Lung microvascular endothelial cell (primary cell): ENCODE measurements around the gene KIF25. TPM values are rescaled to one million over a fixed set of nuclear protein-coding genes. Genes with fewer than 3 reads are reported as not detected.
"Not testable (repeated sequence)": the region's sequence is repeated elsewhere in the genome, so short reads cannot be mapped to it uniquely, and the experiment has no call there.

Experiments used
- DNase-seq, 2 donors: peaks; one replicate each; pipeline versions ENCODE4 v3.0.0 to v3.0.0-alpha.2; 2010; ENCODE audit warnings: low read depth in 2 of 2
- total RNA-seq: library from RNA; depleted of rRNA; stranded (reverse); fragments of >200 nt; gene quantifications from 2 replicates; pipeline ENCODE4 v1.2.1, GENCODE V29; 2014

Gene KIF25
- total RNA-seq, 1 donor from 2014 or later: not detected

GRCh38 chr6:167975458-167975857 is 22.0 kb upstream of the KIF25 start:
- DNase-seq: no peak

DNA sequence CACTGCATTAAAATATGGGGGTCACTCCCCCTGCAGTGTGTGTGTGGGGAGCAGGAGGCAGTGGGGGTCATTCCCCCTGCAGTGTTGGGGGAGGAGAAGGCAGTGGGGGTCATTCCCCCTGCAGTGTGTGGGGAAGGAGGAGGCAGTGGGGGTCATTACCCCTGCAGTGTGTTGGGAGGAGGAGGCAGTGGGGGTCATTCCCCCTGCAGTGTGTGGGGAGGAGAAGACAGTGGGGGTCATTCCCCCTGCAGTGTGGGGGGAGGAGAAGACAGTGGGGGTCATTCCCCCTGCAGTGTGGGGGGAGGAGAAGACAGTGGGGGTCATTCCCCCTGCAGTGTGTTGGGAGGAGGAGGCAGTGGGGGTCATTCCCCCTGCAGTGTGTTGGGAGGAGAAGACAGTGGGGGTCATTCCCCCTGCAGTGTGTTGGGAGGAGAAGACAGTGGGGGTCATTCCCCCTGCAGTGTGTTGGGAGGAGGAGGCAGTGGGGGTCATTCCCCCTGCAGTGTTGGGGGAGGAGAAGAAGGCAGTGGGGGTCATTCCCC is 21.3 kb upstream of the KIF25 start:
- DNase-seq: not testable (repeated sequence)

DNA sequence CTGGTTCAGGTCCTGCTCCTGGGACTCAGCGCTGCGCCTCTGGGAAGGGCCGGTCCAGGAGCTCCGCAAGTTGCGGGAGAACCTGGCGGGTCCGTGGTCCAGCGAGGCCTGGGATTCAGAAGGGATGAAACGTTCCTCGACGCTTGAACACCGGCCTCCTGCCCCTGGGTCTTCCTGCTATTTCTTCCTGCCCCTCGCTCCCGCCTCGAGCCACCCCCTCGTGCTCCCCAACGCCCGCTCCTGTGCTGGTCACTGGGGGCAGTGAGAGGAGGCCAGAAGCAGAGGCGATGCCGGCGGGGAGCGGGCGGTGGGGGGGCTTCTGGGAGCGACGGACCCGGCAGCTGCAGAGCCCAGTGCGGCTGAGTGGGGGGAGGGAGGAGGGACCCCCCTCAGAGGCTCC is 20.8 kb upstream of the KIF25 start:
- no peak for DNase-seq

GRCh38 chr6:167977717-167978467 is 19.6 kb upstream of the KIF25 start:
- DNase-seq: no peak

DNA sequence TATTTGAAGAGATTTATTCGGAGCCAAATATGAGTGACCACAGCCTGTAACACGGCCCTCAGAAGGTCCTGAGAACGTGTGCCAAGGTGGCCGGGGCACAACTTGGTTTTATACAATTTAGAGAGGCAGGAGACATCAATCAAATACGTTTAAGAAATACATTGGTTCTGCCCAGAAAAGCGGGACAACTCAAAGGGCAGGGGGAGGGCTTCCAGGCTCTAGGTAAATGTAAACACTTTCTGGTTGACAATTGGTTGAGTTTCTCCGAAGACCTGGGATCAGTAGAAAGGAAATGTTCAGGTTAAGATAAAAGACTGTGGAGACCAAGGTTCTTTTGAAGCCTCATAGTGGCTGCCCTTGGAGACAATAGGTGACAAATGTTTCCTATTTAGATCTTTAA is 18.9 kb upstream of the KIF25 start:
- DNase-seq: no peak

DNA sequence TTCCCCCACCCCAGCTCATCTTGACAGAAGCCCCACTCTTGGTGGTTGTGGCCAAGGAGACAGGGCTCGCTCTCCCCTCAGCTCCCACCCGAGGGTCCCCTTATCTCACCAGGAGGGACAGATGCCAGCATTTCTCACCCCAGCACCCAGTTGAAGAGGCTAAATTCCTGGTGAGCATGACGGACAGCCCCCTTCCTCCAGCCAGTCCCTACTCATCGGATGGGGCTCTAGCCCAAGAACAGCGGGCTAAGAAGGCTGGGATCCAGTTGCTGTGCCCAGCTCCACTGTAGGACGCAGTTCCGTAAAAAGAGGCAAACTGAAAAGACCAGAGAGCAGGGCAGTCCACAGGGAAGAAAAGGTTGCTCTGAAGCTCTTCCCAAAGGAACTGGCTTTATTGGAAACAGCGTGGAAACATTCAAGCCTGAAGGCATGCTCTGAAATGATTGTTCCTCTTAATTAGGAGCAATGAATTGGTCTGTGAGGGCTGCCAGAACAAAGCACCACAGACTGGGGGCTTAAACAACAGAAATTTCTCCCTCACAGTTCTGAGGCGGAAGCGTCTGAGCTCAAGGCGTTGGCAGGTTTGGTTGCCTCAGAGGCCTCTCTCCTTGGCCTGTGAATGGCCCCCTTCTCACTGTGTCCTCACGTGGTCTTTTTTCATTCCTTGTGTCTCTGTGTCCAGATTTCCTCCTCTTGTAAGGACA is 17.9 kb upstream of the KIF25 start:
- no peak for DNase-seq

GRCh38 chr6:167980911-167981580 is 16.4 kb upstream of the KIF25 start:
- DNase-seq: peak in 1 of 2 donors; percentile 53

DNA sequence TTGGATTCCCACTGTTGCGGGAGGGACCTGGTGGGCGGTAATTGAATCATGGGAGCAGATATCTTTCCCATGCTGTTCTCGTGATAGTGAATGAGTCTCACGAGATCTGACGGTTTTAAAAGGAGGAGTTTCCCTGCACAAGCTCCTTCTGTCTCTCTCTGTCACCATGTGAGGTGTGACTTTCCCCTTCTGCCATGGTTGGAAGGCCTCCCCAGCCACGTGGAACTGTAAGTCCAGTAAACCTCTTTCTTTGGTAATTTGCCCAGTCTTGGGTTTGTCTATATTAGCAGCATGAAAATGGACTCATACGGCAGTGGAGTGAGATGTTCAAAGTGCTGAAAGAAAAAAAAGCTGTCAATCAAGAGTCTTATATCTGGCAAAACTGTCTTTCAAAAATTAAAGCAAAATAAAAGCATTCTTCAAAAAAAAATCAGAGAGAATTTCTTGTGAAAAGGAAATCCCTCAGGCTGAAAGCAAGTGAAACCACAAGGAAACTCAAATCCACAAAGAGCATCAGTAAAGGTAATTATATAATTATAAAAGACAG is 15.5 kb upstream of the KIF25 start:
- no peak for DNase-seq

- no peak for DNase-seq
Measured at GRCh38 chr6:167984144-167984719, 13.2 kb upstream of the KIF25 start.

DNA sequence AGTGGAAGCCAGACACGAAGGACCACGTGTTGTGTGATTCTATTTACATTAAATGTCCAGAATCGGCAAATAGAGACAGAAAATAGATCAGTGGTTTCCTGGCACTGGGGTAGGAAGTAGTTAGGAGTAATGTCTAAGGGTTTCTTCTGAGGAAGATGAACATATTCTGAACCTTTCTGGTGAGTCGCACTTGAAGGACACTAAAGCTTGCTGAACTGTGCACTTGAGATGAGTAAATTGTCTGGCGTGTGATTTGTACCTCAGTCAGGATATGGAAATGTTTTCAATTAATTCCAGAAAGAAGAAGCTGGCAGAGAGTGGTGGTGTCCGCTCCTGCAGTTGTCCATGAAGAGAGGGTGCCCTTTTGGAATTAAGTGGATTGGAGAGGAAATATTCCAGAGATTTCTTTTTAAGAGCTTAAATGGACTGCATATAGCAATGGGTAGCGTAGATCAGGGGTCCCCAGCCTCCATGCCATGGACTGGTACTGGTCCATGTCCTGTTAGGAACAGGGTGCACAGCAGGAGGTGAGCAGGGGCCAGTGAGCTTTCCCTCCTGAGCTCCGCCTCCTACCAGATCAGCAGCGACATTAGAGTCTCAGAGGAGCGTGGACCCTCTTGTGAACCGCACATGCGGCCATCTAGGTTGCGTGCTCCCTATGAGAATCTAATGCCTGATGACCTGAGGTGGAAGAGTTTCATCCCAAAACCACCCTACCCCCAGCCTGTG is 12.4 kb upstream of the KIF25 start:
- no peak for DNase-seq

DNA sequence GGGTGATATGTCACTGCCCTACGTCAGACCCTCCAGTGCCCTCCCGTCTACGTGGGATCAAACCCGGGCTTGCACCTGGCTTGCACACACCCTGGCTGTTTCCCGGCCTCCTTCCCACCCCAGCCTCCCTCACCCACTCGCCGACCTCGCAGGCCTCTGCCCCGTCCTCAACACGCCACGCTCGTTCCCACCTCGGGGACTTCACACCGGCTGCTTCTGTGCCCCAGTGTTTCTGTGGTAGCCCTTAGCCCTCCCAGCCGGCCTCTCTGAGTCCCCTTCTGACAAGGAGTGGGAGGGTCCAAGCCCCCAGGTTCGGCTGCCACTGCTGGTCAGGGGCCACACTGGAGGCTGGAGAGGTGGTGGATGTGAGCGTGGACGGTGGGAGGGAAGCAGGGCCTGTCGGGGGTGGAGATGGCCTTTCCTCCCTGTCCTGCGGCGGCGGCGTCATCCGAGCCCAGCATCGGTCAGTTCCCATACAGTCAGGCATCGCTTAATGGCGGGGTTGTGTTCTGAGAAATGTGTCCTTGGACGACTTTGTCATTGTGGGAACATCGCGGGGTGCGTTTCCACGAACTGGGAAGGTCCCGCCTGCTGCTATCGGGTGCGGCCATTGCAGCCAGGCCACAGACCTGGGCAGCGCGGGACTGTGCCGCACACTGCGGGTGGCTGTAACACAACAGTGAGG is 11.4 kb upstream of the KIF25 start:
- DNase-seq: no peak

GRCh38 chr6:167987396-167988153 is 9.9 kb upstream of the KIF25 start:
- no peak for DNase-seq

GRCh38 chr6:167988154-167988495 is 9.3 kb upstream of the KIF25 start:
- DNase-seq: no peak

DNA sequence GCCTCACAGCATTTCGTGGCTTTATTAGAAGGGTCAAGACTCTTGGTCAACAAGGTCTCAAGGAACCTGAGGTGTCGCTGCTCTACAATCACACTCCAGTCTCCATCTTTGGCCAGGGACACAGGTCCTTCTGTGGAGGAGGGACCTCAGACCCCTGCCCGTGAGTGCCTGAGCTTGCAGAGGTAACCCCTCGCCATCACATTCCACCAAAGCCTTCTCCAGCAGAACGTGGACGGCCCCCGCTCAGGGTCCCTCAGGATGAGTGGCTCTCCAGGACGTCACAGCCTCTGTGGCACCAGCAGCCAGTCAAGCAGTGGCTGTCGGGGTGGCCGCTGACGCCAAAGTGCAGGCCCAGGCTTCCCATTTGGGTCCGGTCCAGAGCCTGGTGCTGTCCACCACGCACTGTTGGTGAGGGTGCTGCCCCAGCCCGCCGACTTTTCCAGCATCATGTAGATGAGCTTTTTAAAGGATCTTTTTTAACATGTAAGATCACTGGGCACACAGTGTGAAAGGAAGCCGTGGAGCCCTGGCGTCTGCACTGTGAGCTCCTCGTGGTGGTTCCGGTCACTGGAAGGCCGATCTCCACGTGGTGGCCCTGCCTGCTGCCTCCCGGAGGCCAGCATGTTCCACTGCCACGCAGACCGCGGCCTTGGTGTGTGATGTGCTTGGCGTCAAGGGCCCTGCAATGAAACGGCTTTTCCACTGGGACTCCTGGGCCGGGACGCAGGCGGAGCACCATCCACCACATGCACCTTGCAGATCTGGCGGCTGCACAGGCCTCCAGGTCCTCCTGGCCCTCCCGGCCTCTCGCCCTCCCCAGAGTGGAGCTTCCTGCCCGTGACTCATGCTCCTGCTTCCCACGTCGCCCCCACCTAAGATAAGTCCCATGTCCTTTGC is 8.3 kb upstream of the KIF25 start:
- DNase-seq: no peak

GRCh38 chr6:167990016-167990945 is 7.2 kb upstream of the KIF25 start:
- no peak for DNase-seq

DNA sequence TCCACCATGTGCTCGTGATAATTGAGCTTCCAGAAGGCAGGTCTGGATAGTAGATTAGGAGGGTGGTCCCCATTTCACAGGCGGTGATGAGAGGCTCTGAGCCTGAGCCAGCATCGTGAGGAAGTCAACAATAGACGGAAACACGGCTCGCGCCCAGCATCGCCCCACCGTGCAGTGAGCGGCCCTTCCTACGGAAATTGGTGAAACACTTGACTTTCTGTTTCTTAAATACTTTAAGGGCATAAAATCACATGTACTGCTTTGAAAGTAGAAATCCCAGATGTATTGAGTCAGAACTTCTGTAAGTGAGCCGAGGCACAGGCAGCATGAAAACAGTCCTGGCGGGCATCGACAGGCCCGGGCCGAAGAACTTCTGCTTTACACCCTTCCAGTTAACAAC is 4.3 kb upstream of the KIF25 start:
- DNase-seq: peak; percentile 55 to 92

GRCh38 chr6:167993831-167994230 is 3.6 kb upstream of the KIF25 start:
- no peak for DNase-seq

DNA sequence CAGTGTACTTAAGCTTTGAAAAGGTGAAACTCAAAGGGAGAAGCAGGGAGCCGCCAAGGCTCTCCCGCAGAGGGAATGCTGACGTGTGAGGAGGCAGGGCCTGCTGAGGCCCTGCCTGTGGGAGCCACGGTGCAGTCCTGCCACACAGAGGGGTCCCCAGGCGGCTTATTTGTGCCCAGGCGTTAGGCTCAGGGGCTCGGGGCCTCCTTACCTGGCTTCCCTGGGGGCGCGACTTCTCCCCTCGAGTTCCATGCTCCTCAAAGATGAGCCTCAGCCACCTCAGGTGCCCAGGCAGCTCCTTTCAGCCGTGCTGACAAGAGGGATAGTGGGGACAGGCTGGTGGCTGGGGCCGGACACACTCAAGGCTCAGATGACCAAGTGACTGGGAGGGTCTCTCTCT is 2.2 kb upstream of the KIF25 start:
- DNase-seq: no peak
